MM.1S (cell line): ENCODE data around the gene MED13.

Experiments
- DNase-seq: peaks from one replicate; pipeline ENCODE4 v3.0.0-alpha.2; 2015
- H2AFZ ChIP-seq: fragments of 300-600 bp; sonication (generic); 2 replicates; pipeline ENCODE4 v1.6.0; 2016; ENCODE audit warnings: antibody characterized with exemption, low read length
- H3F3A ChIP-seq: fragments of 300-600 bp; sonication (generic); 2 replicates; pipeline ENCODE4 v1.6.1; 2016; ENCODE audit warnings: mild to moderate bottlenecking, antibody characterized with exemption, low read length, moderate library complexity, mixed read lengths; ENCODE audit not compliant: insufficient read depth
- H3K27ac ChIP-seq: fragments of 300-600 bp; sonication (generic); 2 replicates; pipeline ENCODE4 v1.5.1; 2016; ENCODE audit warnings: mild to moderate bottlenecking, low read length
- H3K27me3 ChIP-seq: fragments of 300-600 bp; sonication (generic); replicated peaks from 2 replicates; pipeline ENCODE4 v1.6.0; 2016; ENCODE audit warnings: low read length; ENCODE audit not compliant: insufficient read depth
- H3K36me3 ChIP-seq: fragments of 300-600 bp; sonication (generic); replicated peaks from 2 replicates; pipeline ENCODE4 v1.6.1; 2016; ENCODE audit warnings: mild to moderate bottlenecking, low read length, mixed read lengths; ENCODE audit not compliant: insufficient read depth
- H3K4me1 ChIP-seq: fragments of 300-600 bp; sonication (generic); 2 replicates; pipeline ENCODE4 v1.6.1; 2016; ENCODE audit warnings: low read length, mixed read lengths
- H3K4me2 ChIP-seq: fragments of 300-600 bp; sonication (generic); 2 replicates; pipeline ENCODE4 v1.6.0; 2016; ENCODE audit warnings: low read depth, low read length
- H3K4me3 ChIP-seq: fragments of 300-600 bp; sonication (generic); 2 replicates; pipeline ENCODE4 v1.5.1; 2016; ENCODE audit warnings: low read length, mixed read lengths
- H3K79me2 ChIP-seq: fragments of 300-600 bp; sonication (generic); 2 replicates; pipeline ENCODE4 v1.6.1; 2016; ENCODE audit warnings: mixed run types, low read length, mixed read lengths
- H3K9ac ChIP-seq: fragments of 300-600 bp; sonication (generic); 2 replicates; pipeline ENCODE4 v1.6.1; 2016; ENCODE audit warnings: low read length, mixed read lengths
- H3K9me2 ChIP-seq: fragments of 300-600 bp; sonication (generic); replicated peaks from 2 replicates; pipeline ENCODE4 v1.6.1; 2016; ENCODE audit warnings: mild to moderate bottlenecking, low read length, mixed read lengths; ENCODE audit not compliant: insufficient read depth
- H3K9me3 ChIP-seq: fragments of 300-600 bp; sonication (generic); replicated peaks from 2 replicates; pipeline ENCODE4 v1.6.1; 2016; ENCODE audit warnings: mild to moderate bottlenecking, low read length, mixed read lengths; ENCODE audit not compliant: insufficient read depth
- H4K20me1 ChIP-seq: fragments of 300-600 bp; sonication (generic); 2 replicates; pipeline ENCODE4 v1.6.1; 2016; ENCODE audit warnings: mild to moderate bottlenecking, low read length, moderate library complexity, mixed read lengths; ENCODE audit not compliant: insufficient read depth
- CTCF ChIP-seq: fragments of 300-600 bp; sonication (generic); IDR thresholded peaks from 2 replicates; pipeline ENCODE4 v1.5.1; 2016; ENCODE audit warnings: antibody characterized with exemption, low read length, mixed read lengths
- EZH2 ChIP-seq: fragments of 300-600 bp; sonication (generic); optimal IDR thresholded peaks from 2 replicates; pipeline ENCODE3; 2017; ENCODE audit warnings: low read depth, mild to moderate bottlenecking, antibody characterized with exemption, low read length, mixed read lengths
- EZH2phosphoT487 ChIP-seq: fragments of 300-600 bp; sonication (generic); IDR thresholded peaks from 2 replicates; pipeline ENCODE4 v1.6.1; 2018; ENCODE audit warnings: antibody characterized with exemption, low read length

Gene MED13

GRCh38 chr17:62048262-62048661 lies 16.8 kb downstream of the MED13 start:
- H3K36me3 ChIP-seq, result peaks cover 23% of the 10 kb centered on the region
- no peak overlapping the region for H3K9ac ChIP-seq
- no peak overlapping the region for H3K27ac ChIP-seq
- H3K27me3 ChIP-seq, result no peaks in the 10 kb centered on the region
- H3K9me2 ChIP-seq, result no peaks in the 10 kb centered on the region
- H3F3A ChIP-seq, result no peaks in the 10 kb centered on the region; the same call in 1 of the 2 replicates
- H3K9me3 ChIP-seq, result no peaks in the 10 kb centered on the region
- H4K20me1 ChIP-seq, result peaks cover 5% of the 10 kb centered on the region; the same call in 1 of the 2 replicates
- no peak overlapping the region for H2AFZ ChIP-seq
- DNase-seq, result no peak
- no peak for TF ChIP-seq EZH2
- no peak for TF ChIP-seq EZH2phosphoT487
- TF ChIP-seq CTCF, result no peak
- no peak overlapping the region for H3K4me3 ChIP-seq
- no peak overlapping the region for H3K4me2 ChIP-seq
- H3K4me1 ChIP-seq, result no peaks in the 10 kb centered on the region; the same call in 1 of the 2 replicates
- peaks cover 89% of the 10 kb centered on the region for H3K79me2 ChIP-seq

DNA sequence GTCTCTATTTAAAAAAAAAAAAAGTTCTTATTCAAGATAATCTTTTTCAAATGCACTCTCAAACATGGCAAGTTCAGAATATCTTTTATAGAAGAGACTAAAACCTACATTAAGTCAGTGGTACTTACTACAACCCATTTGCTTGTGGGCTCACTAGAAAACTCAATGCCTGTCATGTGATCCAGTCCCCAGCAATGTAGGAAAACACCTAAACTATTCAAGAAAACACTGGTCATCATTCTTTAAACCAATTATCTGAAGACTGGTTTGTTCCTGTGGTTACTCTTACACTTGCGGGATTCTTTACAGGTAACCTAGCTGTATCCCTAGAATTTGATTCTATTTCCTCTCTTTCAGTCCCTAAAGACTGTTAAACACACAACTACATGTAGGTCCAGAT lies 19.6 kb downstream of the MED13 start:
- no peak overlapping the region for H3K4me2 ChIP-seq
- peak; percentile 19 for DNase-seq
- H3F3A ChIP-seq, result no peaks in the 10 kb centered on the region
- no peaks in the 10 kb centered on the region for H3K27me3 ChIP-seq
- no peak overlapping the region for H3K4me3 ChIP-seq
- no peak overlapping the region for H2AFZ ChIP-seq
- H3K79me2 ChIP-seq, result peaks cover 91% of the 10 kb centered on the region
- peaks cover 21% of the 10 kb centered on the region for H3K36me3 ChIP-seq
- no peaks in the 10 kb centered on the region for H3K9me3 ChIP-seq
- H3K9me2 ChIP-seq, result no peaks in the 10 kb centered on the region
- H3K9ac ChIP-seq, result no peak overlapping the region
- peaks cover 9% of the 10 kb centered on the region; the same call in 1 of the 2 replicates for H4K20me1 ChIP-seq
- no peaks in the 10 kb centered on the region; the same call in 1 of the 2 replicates for H3K4me1 ChIP-seq
- H3K27ac ChIP-seq, result no peak overlapping the region
- no peak for TF ChIP-seq CTCF
- no peak for TF ChIP-seq EZH2
- TF ChIP-seq EZH2phosphoT487, result no peak

DNA sequence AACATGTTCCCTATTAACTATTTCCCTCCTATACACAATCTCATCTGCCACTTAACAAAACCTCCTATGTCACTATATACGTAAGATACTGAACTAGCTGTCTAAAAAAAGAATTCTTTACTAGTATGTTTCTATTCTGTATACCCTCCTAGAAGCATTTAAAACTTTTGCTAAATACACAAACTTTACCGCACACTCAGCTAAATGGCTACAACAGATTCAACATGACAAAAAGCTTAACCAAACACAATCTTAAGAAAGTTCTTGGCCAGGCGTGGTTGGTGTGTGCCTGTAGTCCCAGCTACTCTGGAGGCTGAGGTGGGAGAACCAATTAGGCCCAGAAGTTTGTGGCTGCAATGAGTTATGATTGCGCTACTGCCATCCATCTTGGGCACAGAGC lies 20.0 kb downstream of the MED13 start:
- no peak overlapping the region for H3K4me3 ChIP-seq
- H3K27me3 ChIP-seq, result no peaks in the 10 kb centered on the region
- peaks cover 9% of the 10 kb centered on the region; the same call in 1 of the 2 replicates for H4K20me1 ChIP-seq
- no peak overlapping the region for H3K9ac ChIP-seq
- H3K9me3 ChIP-seq, result no peaks in the 10 kb centered on the region
- H2AFZ ChIP-seq, result no peak overlapping the region
- H3K4me1 ChIP-seq, result no peaks in the 10 kb centered on the region; the same call in 1 of the 2 replicates
- H3K27ac ChIP-seq, result no peak overlapping the region
- no peak for DNase-seq
- peaks cover 91% of the 10 kb centered on the region for H3K79me2 ChIP-seq
- no peaks in the 10 kb centered on the region for H3K9me2 ChIP-seq
- TF ChIP-seq EZH2 (no peak), CTCF (no peak), EZH2phosphoT487 (no peak)
- H3F3A ChIP-seq, result no peaks in the 10 kb centered on the region
- no peak overlapping the region for H3K4me2 ChIP-seq
- H3K36me3 ChIP-seq, result peaks cover 22% of the 10 kb centered on the region
